B cell (primary cell): ENCODE results near the gene ESPNL. TPM values are rescaled to one million over a fixed set of nuclear protein-coding genes. Genes with fewer than 3 reads are reported as not detected.
A peak's percentile ranks its signal among the peaks of the same experiment; 100 is the strongest.

Source experiments
- ATAC-seq: fragments of 200-7000 bp; cut with Tn5 transposase; one replicate; pipeline ENCODE4 v1.10.0; 2021; ENCODE audit warnings: low read depth, mild to moderate bottlenecking, moderate number of reproducible peaks, moderate library complexity
- CTCF ChIA-PET: fragments of 350-600 bp; sonication (Branson Sonifier 250); formaldehyde crosslinking; loops from one replicate; lab custom pipeline; 2021; ENCODE audit warnings: antibody characterized with exemption, inconsistent platforms; lab: Charles Lee
- POLR2A ChIA-PET: fragments of 350-600 bp; sonication (Branson Sonifier 250); formaldehyde crosslinking; loops from one replicate; lab custom pipeline; 2021; ENCODE audit warnings: antibody characterized with exemption; lab: Charles Lee
- DNase-seq: peaks from one replicate; pipeline ENCODE4 v3.0.0; 2013
- H2AFZ ChIP-seq: 2 replicates; pipeline ENCODE4 v1.6.1; 2012; ENCODE audit warnings: mild to moderate bottlenecking, low read depth, low read length; ENCODE audit not compliant: insufficient read depth, poor library complexity, severe bottlenecking
- H3K27ac ChIP-seq, 2 donors: 1 replicate in 1 of 2; 2 replicates in 1 of 2; pipeline ENCODE4 v1.5.1; 2012 to 2013; ENCODE audit warnings: low read length in 2 of 2, mild to moderate bottlenecking in 2 of 2, moderate library complexity in 1 of 2
- H3K27me3 ChIP-seq, 4 experiments: fragments of 200-600 bp in 1 of 4; sonication (generic) in 1 of 4; replicated peaks in 1 of 4; 1 replicate in 2 of 4; 2 replicates in 2 of 4; pipeline versions ENCODE4 v1.6.1 to v1.7.0; 2013 to 2016; ENCODE audit warnings: low read length in 3 of 4, mild to moderate bottlenecking in 2 of 4, mixed read lengths in 1 of 4, moderate library complexity in 1 of 4; ENCODE audit not compliant: insufficient read depth in 4 of 4, control insufficient read depth in 3 of 4; ENCODE audit errors: control extremely low read depth in 1 of 4
- H3K36me3 ChIP-seq, 2 experiments: replicated peaks in 1 of 2; 1 replicate in 1 of 2; 2 replicates in 1 of 2; pipeline versions ENCODE4 v1.6.1 to v1.7.1; 2013; ENCODE audit warnings: low read length in 1 of 2; ENCODE audit not compliant: insufficient read depth in 2 of 2, control insufficient read depth in 1 of 2; ENCODE audit errors: control extremely low read depth in 1 of 2, extremely low read depth in 1 of 2
- H3K4me1 ChIP-seq, 2 donors: fragments of 200-600 bp in 1 of 2; sonication (generic) in 1 of 2; 1 replicate in 1 of 2; 2 replicates in 1 of 2; pipeline versions ENCODE4 v1.5.1 to v1.6.1; 2013 to 2017; ENCODE audit warnings: low read length in 2 of 2; ENCODE audit not compliant: control insufficient read depth in 2 of 2, insufficient read depth in 2 of 2
- H3K4me2 ChIP-seq: replicated peaks from 2 replicates; pipeline ENCODE3; 2012; ENCODE audit warnings: mild to moderate bottlenecking, low read depth, low read length; ENCODE audit not compliant: poor library complexity, severe bottlenecking
- H3K4me3 ChIP-seq, 5 experiments: fragments of 200-600 bp in 1 of 5; sonication (generic) in 1 of 5; 1 replicate in 3 of 5; 2 replicates in 2 of 5; pipeline versions ENCODE4 v1.5.1 to v1.7.0; 2011 to 2016; ENCODE audit warnings: low read length in 4 of 5, mild to moderate bottlenecking in 4 of 5, low read depth in 2 of 5, control low read depth in 1 of 5, moderate library complexity in 1 of 5; ENCODE audit not compliant: insufficient read depth in 1 of 5; ENCODE audit errors: control extremely low read depth in 1 of 5, extremely low read depth in 1 of 5
- H3K79me2 ChIP-seq: fragments of 200-600 bp; sonication (generic); one replicate; pipeline ENCODE4 v1.6.0; 2016; ENCODE audit warnings: low read length; ENCODE audit not compliant: control insufficient read depth, insufficient read depth
- H3K9ac ChIP-seq: fragments of 200-600 bp; sonication (generic); 2 replicates; pipeline ENCODE4 v1.6.1; 2017; ENCODE audit warnings: mild to moderate bottlenecking, low read length, moderate library complexity
- H3K9me3 ChIP-seq, 3 donors: one replicate each; pipeline versions ENCODE4 v1.6.1 to v1.7.1; 2013; ENCODE audit warnings: low read length in 2 of 3; ENCODE audit not compliant: control insufficient read depth in 2 of 3, insufficient read depth in 1 of 3; ENCODE audit errors: control extremely low read depth in 1 of 3
- H4K20me1 ChIP-seq: 2 replicates; pipeline ENCODE4 v1.6.0; 2012; ENCODE audit warnings: mild to moderate bottlenecking, low read length; ENCODE audit not compliant: insufficient read depth, control insufficient read depth, poor library complexity, severe bottlenecking
- H3K27ac Mint-ChIP-seq: one replicate; pipeline ENCODE4 v1.8.0; 2021; ENCODE audit warnings: mixed read lengths
- H3K27me3 Mint-ChIP-seq: one replicate; pipeline ENCODE4 v1.8.0; 2021; ENCODE audit warnings: mixed read lengths
- H3K4me1 Mint-ChIP-seq: one replicate; pipeline ENCODE4 v1.8.0; 2021; ENCODE audit warnings: mixed read lengths
- H3K4me3 Mint-ChIP-seq: one replicate; pipeline ENCODE4 v1.8.0; 2021; ENCODE audit warnings: mixed read lengths
- H3K9me3 Mint-ChIP-seq: one replicate; pipeline ENCODE4 v1.8.0; 2022; ENCODE audit warnings: mixed read lengths; ENCODE audit not compliant: insufficient read depth
- EZH2 ChIP-seq: IDR thresholded peaks from 2 replicates; pipeline ENCODE4 v1.6.1; 2012; ENCODE audit warnings: borderline replicate concordance, low read depth, mild to moderate bottlenecking, moderate library complexity, low read length; ENCODE audit not compliant: insufficient read depth, poor library complexity, severe bottlenecking
- WGBS: methylation state at CpG from one replicate; pipeline ENCODE4 v1.1.5; 2013; ENCODE audit warnings: missing lambda C conversion rate; ENCODE audit not compliant: insufficient coverage; 5-methylcytosine and 5-hydroxymethylcytosine counted together
- intact Hi-C: fragments of 100-400 bp; cut with micrococcal nuclease; formaldehyde crosslinking; loops from one replicate; pipeline ENCODE4 v1.10.0; 2022
- polyA plus RNA-seq: library from polyadenylated mRNA; depleted of rRNA; stranded (reverse); fragments of >200 nt; gene quantifications from 2 replicates; pipeline ENCODE4 v1.2.3, GENCODE V29; 2012
- total RNA-seq, 2 donors: library from RNA; stranded (reverse); fragments of 120-200 nt in 1 of 2; gene quantifications; 1 replicate in 1 of 2; 2 replicates in 1 of 2; pipeline versions ENCODE4 v1.2.3 to v1.2.4, GENCODE V29; 2013 to 2022
- TF ChIP-seq, protein P1 (sequence below): fragments of 200-600 bp; IDR thresholded peaks from one replicate; pipeline ENCODE4 v1.8.0; 2022; ENCODE audit warnings: antibody characterized with exemption, mild to moderate bottlenecking

Gene ESPNL
- total and polyA plus RNA-seq, 2 donors (not counting 1 experiment from before 2014, with no cell fraction given), result 1.6 to 2.5 TPM

DNA sequence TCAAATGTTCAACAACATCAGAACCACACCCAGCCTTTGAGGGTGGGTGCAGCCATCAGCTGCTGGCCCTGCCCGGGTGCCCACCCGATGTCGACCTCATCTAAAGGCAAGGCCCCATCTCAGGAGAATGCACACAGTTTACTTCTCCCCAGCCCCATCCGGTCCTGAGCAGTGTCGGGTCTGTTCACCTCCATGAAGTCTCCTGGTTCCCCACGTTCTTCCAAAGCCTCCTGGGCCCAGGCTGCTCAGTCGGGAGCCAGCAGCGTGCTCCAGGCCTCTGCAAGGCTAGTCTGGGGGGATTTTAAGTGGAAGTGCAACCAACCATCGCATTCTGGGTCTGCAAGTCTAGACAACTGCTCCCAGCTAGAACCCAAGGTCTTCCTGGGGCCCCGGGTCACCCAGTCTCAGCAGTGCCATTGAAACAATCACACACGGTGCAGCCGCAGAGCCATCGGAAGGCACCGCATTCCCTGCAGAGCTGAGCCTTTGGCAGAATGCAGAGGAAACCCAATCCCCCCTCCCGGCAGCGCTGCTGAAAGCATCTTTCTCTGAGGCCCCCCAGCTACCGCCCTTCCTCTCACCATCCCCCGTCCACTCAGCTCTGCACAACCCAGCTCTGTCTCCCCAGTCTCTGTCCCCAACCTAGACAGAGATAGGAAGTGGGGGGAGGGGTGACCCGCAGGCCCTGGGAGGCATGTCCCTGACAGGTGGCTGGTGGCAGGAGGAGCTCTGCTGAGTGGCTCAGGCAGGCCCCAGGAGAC, 8.5 kb downstream of the ESPNL start:
- H3K36me3 ChIP-seq, result no peaks in the 10 kb centered on the region
- Mint-ChIP-seq H3K4me1 (peaks cover 29% of the 10 kb centered on the region), H3K27me3 (no peaks in the 10 kb centered on the region), H3K27ac (peak overlapping the region; percentile 75), H3K9me3 (peaks cover 6% of the 10 kb centered on the region), H3K4me3 (peak overlapping the region; percentile 94)
- H3K9ac ChIP-seq, result peak overlapping the region; percentile 42
- peak overlapping the region; percentile 75 for H2AFZ ChIP-seq
- WGBS, result 30% methylated on average over 14 of the region's 19 CpGs
- H3K4me1 ChIP-seq, result peaks cover 35 to 45% of the 10 kb centered on the region in 2 donors
- no peaks in the 10 kb centered on the region for H3K27me3 ChIP-seq
- H3K4me3 ChIP-seq, result peak overlapping the region in 3 of 5 experiments; percentile 9 to 62 (median 26)
- intact Hi-C loops, result loop anchor here (2.0 kb wide), 1 partner anchor 140 kb away; no protein-coding TSS in a partner anchor
- H3K4me2 ChIP-seq, result peak overlapping the region; percentile 81
- ChIA-PET POLR2A (interaction anchor here (0.6 to 1.4 kb wide), 4 partner anchors 9 to 225 kb away, joined by 3 to 4 read pairs (median 4); partner anchors contain the start of gene ESPNL), CTCF (interaction anchor here (0.6 to 1.5 kb wide), 6 partner anchors 9 to 155 kb away, joined by 3 to 5 read pairs (median 4); partner anchors contain the start of gene ESPNL)
- TF ChIP-seq, protein P1, sequence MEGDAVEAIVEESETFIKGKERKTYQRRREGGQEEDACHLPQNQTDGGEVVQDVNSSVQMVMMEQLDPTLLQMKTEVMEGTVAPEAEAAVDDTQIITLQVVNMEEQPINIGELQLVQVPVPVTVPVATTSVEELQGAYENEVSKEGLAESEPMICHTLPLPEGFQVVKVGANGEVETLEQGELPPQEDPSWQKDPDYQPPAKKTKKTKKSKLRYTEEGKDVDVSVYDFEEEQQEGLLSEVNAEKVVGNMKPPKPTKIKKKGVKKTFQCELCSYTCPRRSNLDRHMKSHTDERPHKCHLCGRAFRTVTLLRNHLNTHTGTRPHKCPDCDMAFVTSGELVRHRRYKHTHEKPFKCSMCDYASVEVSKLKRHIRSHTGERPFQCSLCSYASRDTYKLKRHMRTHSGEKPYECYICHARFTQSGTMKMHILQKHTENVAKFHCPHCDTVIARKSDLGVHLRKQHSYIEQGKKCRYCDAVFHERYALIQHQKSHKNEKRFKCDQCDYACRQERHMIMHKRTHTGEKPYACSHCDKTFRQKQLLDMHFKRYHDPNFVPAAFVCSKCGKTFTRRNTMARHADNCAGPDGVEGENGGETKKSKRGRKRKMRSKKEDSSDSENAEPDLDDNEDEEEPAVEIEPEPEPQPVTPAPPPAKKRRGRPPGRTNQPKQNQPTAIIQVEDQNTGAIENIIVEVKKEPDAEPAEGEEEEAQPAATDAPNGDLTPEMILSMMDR, result no peak
- no peak for TF ChIP-seq EZH2
- no peaks in the 10 kb centered on the region for H3K79me2 ChIP-seq
- ATAC-seq, result peak; percentile 54
- H4K20me1 ChIP-seq, result no peaks in the 10 kb centered on the region
- peak overlapping the region; percentile 44 to 58 for H3K27ac ChIP-seq
- peak; percentile 69 for DNase-seq
- peaks cover 2 to 9% (median 3%) of the 10 kb centered on the region in 3 donors for H3K9me3 ChIP-seq

DNA sequence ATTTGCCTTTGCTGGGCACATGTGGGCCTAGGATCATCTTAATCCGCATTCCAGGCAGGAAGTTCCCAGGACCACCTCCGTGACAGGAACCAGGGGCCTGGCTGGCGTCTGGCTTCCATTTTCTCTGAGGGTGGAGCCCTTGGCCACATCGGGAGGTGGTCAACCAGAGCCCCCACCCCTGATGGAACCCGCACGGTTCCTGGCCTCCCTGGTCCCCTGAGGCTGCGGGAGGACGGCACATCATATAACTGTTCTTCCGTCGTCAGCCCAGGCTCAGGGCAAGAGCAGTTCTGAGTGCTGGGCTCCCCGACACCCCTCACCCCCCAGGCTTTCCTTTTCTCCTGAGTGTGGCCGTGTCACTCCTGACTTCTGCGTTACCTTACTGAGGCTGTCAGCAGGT, 13.5 kb downstream of the ESPNL start:
- no peak overlapping the region for H3K27ac Mint-ChIP-seq
- intact Hi-C loops, result no loop called here
- no peak for ATAC-seq
- no peak overlapping the region for H3K9ac ChIP-seq
- WGBS, result 88% methylated on average over 13 of the region's 13 CpGs
- TF ChIP-seq EZH2, result no peak
- TF ChIP-seq, protein P1, result no peak
- H3K4me1 Mint-ChIP-seq, result peaks cover 9% of the 10 kb centered on the region
- peaks cover 0 to 8% (median 0%) of the 10 kb centered on the region in 4 experiments for H3K27me3 ChIP-seq
- H3K27me3 Mint-ChIP-seq, result peaks cover 6% of the 10 kb centered on the region
- H3K36me3 ChIP-seq, result no peaks in the 10 kb centered on the region
- no peak overlapping the region for H3K4me3 ChIP-seq
- H3K27ac ChIP-seq, result no peak overlapping the region
- CTCF ChIA-PET, result no interaction called here
- H3K4me1 ChIP-seq, result peaks cover 11 to 12% of the 10 kb centered on the region in 2 donors
- POLR2A ChIA-PET, result no interaction called here
- H3K9me3 Mint-ChIP-seq, result peaks cover 6% of the 10 kb centered on the region
- H3K9me3 ChIP-seq, result peaks cover 2 to 6% (median 3%) of the 10 kb centered on the region in 3 donors
- no peak for DNase-seq
- H3K4me2 ChIP-seq, result no peak overlapping the region
- no peak overlapping the region for H2AFZ ChIP-seq
- no peaks in the 10 kb centered on the region for H4K20me1 ChIP-seq
- no peak overlapping the region for H3K4me3 Mint-ChIP-seq
- no peaks in the 10 kb centered on the region for H3K79me2 ChIP-seq
